Hepatocyte (in vitro differentiated cells): Measurements from ENCODE around the gene TIAM1. TPM values are rescaled to one million over a fixed set of nuclear protein-coding genes. Genes with fewer than 3 reads are reported as not detected.

Experiments used
- DNase-seq: peaks from one replicate; pipeline ENCODE4 v3.0.0-alpha.2; 2016; ENCODE audit warnings: low spot score
- H2AFZ ChIP-seq: fragments of 200-600 bp; sonication (generic); 2 replicates; pipeline ENCODE4 v1.6.0; 2016; ENCODE audit warnings: antibody characterized with exemption, mild to moderate bottlenecking
- H3K27ac ChIP-seq: fragments of 200-600 bp; sonication (generic); 2 replicates; pipeline ENCODE4 v1.5.1; 2016; ENCODE audit warnings: mild to moderate bottlenecking
- H3K27me3 ChIP-seq: fragments of 200-600 bp; sonication (generic); 2 replicates; pipeline ENCODE4 v1.6.1; 2016
- H3K36me3 ChIP-seq: fragments of 200-600 bp; sonication (generic); replicated peaks from 2 replicates; pipeline ENCODE4 v1.5.1; 2016; ENCODE audit warnings: low read depth; ENCODE audit not compliant: insufficient read depth
- H3K4me1 ChIP-seq: fragments of 200-600 bp; sonication (generic); 2 replicates; pipeline ENCODE4 v1.5.1; 2016; ENCODE audit warnings: mild to moderate bottlenecking, moderate library complexity; ENCODE audit not compliant: insufficient read depth
- H3K4me2 ChIP-seq: fragments of 200-600 bp; sonication (generic); 2 replicates; pipeline ENCODE4 v1.6.0; 2016
- H3K4me3 ChIP-seq: fragments of 200-600 bp; sonication (generic); 2 replicates; pipeline ENCODE4 v1.5.1; 2016; ENCODE audit warnings: mild to moderate bottlenecking
- H3K79me2 ChIP-seq: fragments of 200-600 bp; sonication (generic); 2 replicates; pipeline ENCODE4 v1.6.0; 2017; ENCODE audit warnings: mild to moderate bottlenecking
- H3K9me2 ChIP-seq: fragments of 200-600 bp; sonication (generic); replicated peaks from 2 replicates; pipeline ENCODE4 v1.6.0; 2017; ENCODE audit warnings: mild to moderate bottlenecking; ENCODE audit not compliant: insufficient read depth
- H3K9me3 ChIP-seq: fragments of 200-600 bp; sonication (generic); 2 replicates; pipeline ENCODE4 v1.5.1; 2016; ENCODE audit warnings: low read depth, mild to moderate bottlenecking
- H4K20me1 ChIP-seq: fragments of 200-600 bp; sonication (generic); 2 replicates; pipeline ENCODE4 v1.6.0; 2016; ENCODE audit warnings: mild to moderate bottlenecking; ENCODE audit not compliant: insufficient read depth, poor library complexity, severe bottlenecking
- CTCF ChIP-seq: fragments of 200-600 bp; sonication (generic); IDR thresholded peaks from 2 replicates; pipeline ENCODE4 v1.5.1; 2016; ENCODE audit warnings: antibody characterized with exemption, mild to moderate bottlenecking; ENCODE audit not compliant: poor library complexity
- EZH2 ChIP-seq: fragments of 200-600 bp; sonication (generic); IDR thresholded peaks from 2 replicates; pipeline ENCODE4 v1.6.1; 2016; ENCODE audit warnings: antibody characterized with exemption, mild to moderate bottlenecking, borderline replicate concordance
- EZH2phosphoT487 ChIP-seq: fragments of 200-600 bp; sonication (generic); IDR thresholded peaks from one replicate; pipeline ENCODE4 v1.6.1; 2018; ENCODE audit warnings: antibody characterized with exemption, mild to moderate bottlenecking, low read depth, moderate library complexity; ENCODE audit not compliant: unreplicated experiment, severe bottlenecking
- WGBS: methylation state at CpG from one replicate; pipeline ENCODE4 v1.1.6; 2016; ENCODE audit warnings: low lambda C conversion rate; ENCODE audit errors: missing lambda C conversion rate; 5-methylcytosine and 5-hydroxymethylcytosine counted together
- polyA plus RNA-seq: library from polyadenylated mRNA; unstranded; fragments of >200 nt; fragmentation: Nextera tagmentation; extraction: Ambion mirVana; gene quantifications from 2 replicates; pipeline ENCODE4 v1.2.1, GENCODE V29; 2016
- total RNA-seq: library from RNA; depleted of rRNA; stranded (reverse); fragments of >200 nt; gene quantifications from 2 replicates; pipeline ENCODE4 v1.2.3, GENCODE V29; 2014

The TIAM1 gene
- total and polyA plus RNA-seq, 2 experiments from 2014 or later, result 8.8 TPM

DNA sequence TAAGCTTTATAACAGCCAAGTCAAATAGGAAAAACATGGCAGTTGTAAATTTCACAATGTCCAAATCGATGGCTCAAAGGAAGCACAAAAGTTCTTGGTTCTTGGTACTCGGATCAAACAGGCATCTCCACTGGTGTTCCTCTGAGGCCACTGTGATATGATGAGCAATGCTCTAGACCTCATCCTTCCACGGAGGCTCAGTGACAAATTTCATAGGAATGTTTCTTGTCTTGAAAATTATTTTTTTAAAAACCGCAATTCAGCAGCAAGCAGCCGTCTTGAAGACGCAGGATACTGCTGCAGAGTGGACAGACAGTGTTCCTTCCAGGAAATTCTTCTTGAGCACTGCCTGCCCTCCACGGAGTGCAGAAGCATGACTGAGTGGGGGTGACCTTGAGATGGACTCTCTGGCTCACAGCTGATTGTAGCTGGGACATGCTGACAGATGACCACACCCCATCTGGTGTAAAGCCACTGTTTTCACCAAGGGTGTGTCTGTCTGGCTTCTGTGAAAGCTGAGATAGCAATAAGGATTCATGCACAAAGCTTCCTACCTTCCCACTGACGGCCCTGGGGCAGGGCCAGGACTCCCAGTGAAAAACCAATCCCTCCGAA lies 61.9 kb downstream of the TIAM1 start:
- Histone ChIP-seq H4K20me1 (no peaks in the 10 kb centered on the region), H3K79me2 (no peaks in the 10 kb centered on the region), H3K36me3 (no peaks in the 10 kb centered on the region), H3K4me2 (no peak overlapping the region), H3K9me3 (no peaks in the 10 kb centered on the region), H3K4me1 (no peaks in the 10 kb centered on the region), H3K4me3 (no peak overlapping the region), H3K9me2 (no peaks in the 10 kb centered on the region), H2AFZ (no peak overlapping the region), H3K27ac (no peak overlapping the region), H3K27me3 (no peaks in the 10 kb centered on the region)
- DNase-seq, result peak; percentile 35
- TF ChIP-seq EZH2 (no peak), CTCF (no peak)
- WGBS, result 71% methylated on average over 9 of the region's 9 CpGs

GRCh38 chr21:31281561-31281960 lies 62.5 kb downstream of the TIAM1 start:
- Histone ChIP-seq H3K27ac (no peak overlapping the region), H4K20me1 (no peaks in the 10 kb centered on the region), H3K4me1 (no peaks in the 10 kb centered on the region), H3K27me3 (no peaks in the 10 kb centered on the region), H3K79me2 (no peaks in the 10 kb centered on the region), H3K9me2 (no peaks in the 10 kb centered on the region), H3K4me2 (no peak overlapping the region), H3K36me3 (no peaks in the 10 kb centered on the region), H3K9me3 (no peaks in the 10 kb centered on the region), H2AFZ (no peak overlapping the region), H3K4me3 (no peak overlapping the region)
- TF ChIP-seq EZH2 (no peak), CTCF (no peak), EZH2phosphoT487 (no peak)
- no peak for DNase-seq
- WGBS, result 100% methylated on average over 1 of the region's 1 CpG

- Histone ChIP-seq H3K4me1 (no peaks in the 10 kb centered on the region), H3K9me2 (no peaks in the 10 kb centered on the region), H3K27me3 (no peaks in the 10 kb centered on the region), H3K79me2 (no peaks in the 10 kb centered on the region), H3K9me3 (no peaks in the 10 kb centered on the region), H4K20me1 (no peaks in the 10 kb centered on the region), H3K36me3 (no peaks in the 10 kb centered on the region), H3K27ac (no peak overlapping the region), H3K4me3 (no peak overlapping the region), H2AFZ (no peak overlapping the region), H3K4me2 (no peak overlapping the region)
- WGBS, result 89% methylated on average over 9 of the region's 9 CpGs
- TF ChIP-seq EZH2, result no peak
- TF ChIP-seq EZH2phosphoT487, result no peak
- TF ChIP-seq CTCF, result no peak
- DNase-seq, result no peak
These were observed 64.1 kb downstream of the TIAM1 start for GRCh38 chr21:31279986-31280385.

DNA sequence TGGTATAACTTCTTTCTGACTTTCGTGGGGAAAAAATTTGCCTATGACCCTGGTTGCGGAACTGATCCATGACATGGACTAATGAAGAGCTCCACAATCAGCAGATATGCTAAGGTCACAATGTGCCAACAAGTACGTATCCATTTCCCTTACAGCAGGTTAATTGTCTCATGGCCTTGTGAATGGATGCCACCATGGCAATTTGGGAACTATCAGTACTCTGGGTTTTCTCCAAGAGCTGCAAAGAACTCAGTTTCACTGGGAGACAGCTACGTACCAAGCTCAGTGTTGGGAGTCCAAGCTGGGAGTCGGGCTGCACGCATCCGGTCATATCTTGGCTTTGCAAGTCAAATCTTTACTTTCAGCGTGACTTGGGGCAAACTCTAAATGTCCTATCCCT lies 64.8 kb downstream of the TIAM1 start:
- TF ChIP-seq EZH2, result no peak
- TF ChIP-seq EZH2phosphoT487, result no peak
- TF ChIP-seq CTCF, result no peak
- no peaks in the 10 kb centered on the region for H3K9me2 ChIP-seq
- no peaks in the 10 kb centered on the region for H3K27me3 ChIP-seq
- H3K27ac ChIP-seq, result no peak overlapping the region
- H3K36me3 ChIP-seq, result no peaks in the 10 kb centered on the region
- no peaks in the 10 kb centered on the region for H3K4me1 ChIP-seq
- H3K9me3 ChIP-seq, result no peaks in the 10 kb centered on the region
- H4K20me1 ChIP-seq, result no peaks in the 10 kb centered on the region
- no peak overlapping the region for H2AFZ ChIP-seq
- WGBS, result 94% methylated on average over 8 of the region's 8 CpGs
- no peaks in the 10 kb centered on the region for H3K79me2 ChIP-seq
- no peak for DNase-seq
- H3K4me3 ChIP-seq, result no peak overlapping the region
- H3K4me2 ChIP-seq, result no peak overlapping the region
